GM12801 (cell line): ENCODE data around the gene SLC19A2.

Source experiments
- CTCF ChIP-seq: IDR thresholded peaks from one replicate; pipeline ENCODE4 v1.5.1; 2011; ENCODE audit warnings: control low read depth; ENCODE audit not compliant: insufficient read length; ENCODE audit errors: extremely low read depth

SLC19A2 gene

GRCh38 chr1:169485431-169486280, at the start of gene SLC19A2:
TSS of gene SLC19A2 (minus strand) at chr1:169485944. CDS start at chr1:169485766, 178 bp downstream.
- no peak for TF ChIP-seq CTCF

GRCh38 chr1:169534653-169535052, 48.9 kb upstream of the SLC19A2 start:
- TF ChIP-seq CTCF: no peak

GRCh38 chr1:169530448-169530847, 44.7 kb upstream of the SLC19A2 start:
- no peak for TF ChIP-seq CTCF

GRCh38 chr1:169529068-169529642, 43.4 kb upstream of the SLC19A2 start:
- TF ChIP-seq CTCF: no peak

- TF ChIP-seq CTCF: no peak
These were observed 42.7 kb upstream of the SLC19A2 start for GRCh38 chr1:169528215-169529067.

GRCh38 chr1:169527451-169528214, 41.9 kb upstream of the SLC19A2 start:
- TF ChIP-seq CTCF: no peak

GRCh38 chr1:169527001-169527400, 41.3 kb upstream of the SLC19A2 start:
- TF ChIP-seq CTCF: no peak
